Omental fat pad (tissue), 4 donors: ENCODE results near the gene GDE1. TPM values are rescaled to one million over a fixed set of nuclear protein-coding genes. Genes with fewer than 3 reads are reported as not detected.

ENCODE experiments used
- ATAC-seq: fragments of 150-250 bp; one replicate; pipeline ENCODE4 v1.9.1; 2016; ENCODE audit warnings: mild to moderate bottlenecking, moderate library complexity; ENCODE audit not compliant: low FRiP score
- DNase-seq: peaks from one replicate; pipeline ENCODE4 v3.0.0-alpha.2; 2019; ENCODE audit warnings: low spot score
- total RNA-seq, 4 donors: library from RNA; depleted of rRNA; stranded (reverse); fragments of >200 nt; gene quantifications; one replicate each; pipeline ENCODE4 v1.1.0, GENCODE V29; 2016
- TF ChIP-seq, protein P1 (sequence below), 3 donors: fragments of 450-650 bp; IDR thresholded peaks; one replicate each; pipeline ENCODE4 v1.5.1; 2016 to 2017; ENCODE audit warnings: antibody characterized with exemption in 3 of 3, mild to moderate bottlenecking in 3 of 3, moderate library complexity in 2 of 3

GDE1 gene
- total RNA-seq, 4 donors from 2014 or later: 38.7 to 68.0 (median 49.8) TPM

DNA sequence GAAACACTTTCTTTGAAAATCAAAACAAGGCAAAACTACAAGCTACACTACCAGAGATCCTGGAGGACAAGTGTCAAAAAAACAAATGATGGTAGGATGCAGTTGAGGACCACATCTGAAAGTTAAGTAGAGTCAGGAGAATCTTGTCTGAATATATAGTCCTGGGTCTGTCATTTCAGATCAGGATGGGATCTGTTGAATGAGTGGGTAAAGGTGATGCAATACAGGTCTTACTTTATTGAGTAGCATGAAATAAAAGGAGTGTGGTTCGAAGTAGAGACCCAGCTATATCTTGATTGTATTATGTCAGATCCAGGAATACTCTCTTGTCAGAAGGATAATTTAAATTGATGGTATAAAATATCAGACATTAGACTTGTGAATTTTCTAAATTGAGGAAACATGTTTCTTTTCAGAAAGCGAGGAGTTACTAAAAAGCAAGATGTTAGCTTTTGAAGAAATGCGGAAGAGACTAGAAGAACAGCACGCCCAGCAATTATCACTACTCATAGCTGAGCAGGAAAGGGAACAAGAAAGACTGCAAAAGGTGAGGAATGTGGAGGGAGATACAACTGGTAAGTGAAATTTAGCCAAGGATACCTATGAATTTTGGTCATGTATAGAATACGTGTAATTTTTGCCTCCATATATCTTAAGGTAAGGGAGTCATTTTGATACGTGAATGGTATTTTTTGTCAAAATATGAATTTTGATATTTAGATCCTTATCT lies 18.5 kb upstream of the GDE1 start:
- no peak for ATAC-seq
- TF ChIP-seq, protein P1, sequence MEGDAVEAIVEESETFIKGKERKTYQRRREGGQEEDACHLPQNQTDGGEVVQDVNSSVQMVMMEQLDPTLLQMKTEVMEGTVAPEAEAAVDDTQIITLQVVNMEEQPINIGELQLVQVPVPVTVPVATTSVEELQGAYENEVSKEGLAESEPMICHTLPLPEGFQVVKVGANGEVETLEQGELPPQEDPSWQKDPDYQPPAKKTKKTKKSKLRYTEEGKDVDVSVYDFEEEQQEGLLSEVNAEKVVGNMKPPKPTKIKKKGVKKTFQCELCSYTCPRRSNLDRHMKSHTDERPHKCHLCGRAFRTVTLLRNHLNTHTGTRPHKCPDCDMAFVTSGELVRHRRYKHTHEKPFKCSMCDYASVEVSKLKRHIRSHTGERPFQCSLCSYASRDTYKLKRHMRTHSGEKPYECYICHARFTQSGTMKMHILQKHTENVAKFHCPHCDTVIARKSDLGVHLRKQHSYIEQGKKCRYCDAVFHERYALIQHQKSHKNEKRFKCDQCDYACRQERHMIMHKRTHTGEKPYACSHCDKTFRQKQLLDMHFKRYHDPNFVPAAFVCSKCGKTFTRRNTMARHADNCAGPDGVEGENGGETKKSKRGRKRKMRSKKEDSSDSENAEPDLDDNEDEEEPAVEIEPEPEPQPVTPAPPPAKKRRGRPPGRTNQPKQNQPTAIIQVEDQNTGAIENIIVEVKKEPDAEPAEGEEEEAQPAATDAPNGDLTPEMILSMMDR (IDR thresholded peaks at IDR 0.05): no peak
- DNase-seq: no peak

DNA sequence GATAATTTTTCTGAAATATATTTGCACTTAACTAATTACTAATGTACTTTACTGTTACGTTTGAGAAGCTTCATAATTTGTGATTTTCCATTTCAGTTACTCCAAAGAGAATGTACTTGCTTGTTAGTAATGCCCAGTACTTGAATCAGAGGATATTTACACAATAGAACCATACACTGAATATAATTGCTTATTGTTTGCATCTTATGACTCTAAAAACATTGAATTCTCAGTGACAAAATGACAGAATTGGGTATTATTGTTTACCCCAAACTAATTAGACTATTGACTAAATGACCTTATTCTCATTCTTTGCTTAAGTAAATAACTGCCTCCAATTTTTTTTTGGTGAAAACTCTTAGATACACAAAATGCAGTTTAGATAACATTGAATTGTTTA lies 10.7 kb upstream of the GDE1 start:
- TF ChIP-seq, protein P1 (IDR thresholded peaks at IDR 0.05): no peak
- ATAC-seq (no peak), DNase-seq (no peak)

DNA sequence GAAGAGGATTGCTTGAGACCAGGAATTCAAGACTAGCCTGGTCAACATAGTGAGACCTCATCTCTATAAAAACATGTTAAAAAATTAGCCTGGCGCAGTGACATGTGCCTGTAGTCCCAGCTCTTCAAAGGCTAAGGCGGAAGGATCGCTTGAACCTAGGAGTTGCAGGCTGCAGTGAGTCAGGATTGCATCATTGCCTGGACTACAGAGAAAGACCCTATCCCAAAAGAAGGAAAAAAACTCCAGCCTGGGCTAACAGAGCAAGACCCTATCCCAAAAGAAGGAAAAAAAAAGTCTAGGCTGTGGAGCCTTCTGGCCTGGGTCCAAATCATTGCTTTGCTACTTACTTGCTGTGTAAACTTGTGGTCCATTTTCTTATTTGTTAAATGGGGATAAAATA lies 6.8 kb upstream of the GDE1 start:
- TF ChIP-seq, protein P1 (IDR thresholded peaks at IDR 0.05): no peak
- no peak for ATAC-seq
- DNase-seq: no peak

DNA sequence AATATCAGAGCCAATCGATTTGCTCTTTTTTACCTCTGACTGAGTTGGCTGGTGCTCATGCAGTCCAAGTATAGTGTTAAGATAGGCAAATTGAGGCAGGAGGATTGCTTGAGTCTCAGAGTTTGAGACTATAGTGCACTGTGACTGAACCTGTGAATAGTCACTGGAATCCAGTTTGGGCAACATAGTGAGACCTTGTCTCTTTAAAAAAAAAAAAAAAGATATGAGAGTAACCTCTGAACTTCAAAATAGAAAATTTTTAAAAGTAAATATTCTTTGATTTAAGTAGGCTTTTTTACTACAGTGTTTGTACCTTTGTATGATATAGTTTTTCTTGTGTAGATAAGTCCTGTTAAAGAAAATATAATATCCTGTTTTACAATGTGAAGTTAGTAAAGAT lies 5.3 kb upstream of the GDE1 start:
- TF ChIP-seq, protein P1 (IDR thresholded peaks at IDR 0.05): no peak
- ATAC-seq (no peak), DNase-seq (no peak)

DNA sequence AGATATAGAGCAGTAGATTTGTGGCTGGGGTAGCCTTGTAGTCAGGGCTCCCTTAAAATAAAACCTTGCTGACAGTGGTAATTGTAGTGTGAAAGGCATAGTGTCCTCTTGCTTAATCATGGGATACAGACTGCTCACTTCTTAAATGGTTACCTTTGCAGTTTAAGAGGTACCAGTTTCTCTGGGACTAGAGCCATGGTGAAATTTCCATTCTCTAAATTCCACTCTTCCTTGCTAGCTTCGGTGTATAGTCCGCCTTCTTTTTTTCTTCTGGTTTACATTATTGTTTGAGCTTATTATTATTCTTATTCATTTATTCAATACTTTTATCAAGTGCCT lies 3.5 kb upstream of the GDE1 start:
- TF ChIP-seq, protein P1 (IDR thresholded peaks at IDR 0.05): no peak
- ATAC-seq (no peak), DNase-seq (no peak)

DNA sequence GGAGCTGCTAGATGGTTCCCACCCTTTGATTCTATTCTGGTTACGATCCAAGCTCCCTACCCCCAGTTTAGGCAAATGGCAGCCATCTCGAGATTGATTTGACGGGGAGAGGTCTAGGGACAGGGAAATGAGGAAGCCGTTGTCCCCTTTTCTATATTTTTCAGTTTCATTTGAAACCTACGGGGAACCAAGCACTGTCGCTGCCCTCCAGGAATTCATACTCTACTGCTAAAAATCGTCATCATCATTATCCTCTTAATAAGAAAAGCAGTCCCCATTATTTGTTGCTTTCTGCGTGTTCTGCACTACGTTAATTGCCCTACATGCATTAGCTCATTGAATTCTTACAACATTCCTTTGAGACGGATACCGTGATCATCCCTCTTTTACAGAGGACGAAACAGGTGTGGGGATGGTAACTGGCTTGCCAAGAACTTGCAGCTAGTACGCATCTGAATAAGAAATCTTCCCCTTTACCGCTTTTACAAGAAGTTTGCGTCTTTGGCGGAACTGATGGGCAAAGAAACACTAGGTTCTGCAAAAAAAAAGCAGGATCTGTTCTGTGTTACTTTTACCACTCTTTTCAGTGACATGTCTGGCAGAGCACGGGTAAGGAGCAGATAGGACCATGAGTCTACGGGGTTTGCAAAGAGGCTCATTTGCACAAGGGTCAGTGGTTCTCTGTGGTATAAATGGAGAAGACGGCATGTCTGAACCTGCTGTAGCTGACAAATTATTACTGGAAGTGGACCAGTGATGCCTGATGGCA lies 2.9 kb upstream of the GDE1 start:
- TF ChIP-seq, protein P1 (IDR thresholded peaks at IDR 0.05): no peak
- ATAC-seq (no peak), DNase-seq (no peak)

DNA sequence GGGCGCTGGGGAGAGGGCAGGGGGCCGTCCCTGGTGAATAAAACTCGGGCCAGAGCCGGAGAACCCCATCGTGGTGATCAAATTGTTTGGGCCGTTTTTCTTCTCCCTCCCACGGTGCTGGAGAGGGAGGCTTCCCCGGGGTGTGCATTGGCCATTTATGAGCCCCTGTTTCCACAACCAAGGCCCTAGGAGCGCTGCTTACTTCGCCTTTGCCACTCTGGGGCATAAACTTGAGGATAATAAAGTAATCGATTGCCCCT lies 2.4 kb upstream of the GDE1 start:
- TF ChIP-seq, protein P1 (IDR thresholded peaks at IDR 0.05): no peak
- no peak for DNase-seq
- ATAC-seq: peak; percentile 1
